ENCODE results near the gene FYB2.

The FYB2 gene

DNA sequence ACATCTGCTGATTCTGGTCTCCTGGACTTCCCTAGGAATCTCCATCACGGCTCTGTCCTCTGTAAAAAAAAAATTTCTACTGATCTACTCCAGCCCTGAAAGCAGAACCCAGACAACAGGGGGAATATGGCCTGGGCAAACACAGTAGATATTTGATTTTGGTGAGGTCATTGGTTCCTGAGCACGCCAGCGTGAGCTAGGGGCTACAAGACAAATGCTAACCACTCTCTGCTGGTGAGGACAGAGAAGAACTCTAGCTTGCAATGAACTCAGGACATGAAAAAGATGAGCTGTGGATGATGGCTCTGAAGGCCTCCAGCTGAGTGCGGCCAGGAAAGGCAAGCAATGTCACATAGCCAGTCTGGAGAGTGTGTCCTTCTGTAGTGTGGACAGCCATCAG is 17.2 kb upstream of the FYB2 start:
- H3K4me3 ChIP-seq (ENCODE audit: control insufficient read depth, low read depth, low read length): no peak overlapping the region
- no peak for TF ChIP-seq CTCF (conservative IDR thresholded peaks at IDR 0.05; ENCODE audit: control insufficient read depth, insufficient read depth, low read depth, low read length)
- DNase-seq (ENCODE audit: low read depth): no peak

DNA sequence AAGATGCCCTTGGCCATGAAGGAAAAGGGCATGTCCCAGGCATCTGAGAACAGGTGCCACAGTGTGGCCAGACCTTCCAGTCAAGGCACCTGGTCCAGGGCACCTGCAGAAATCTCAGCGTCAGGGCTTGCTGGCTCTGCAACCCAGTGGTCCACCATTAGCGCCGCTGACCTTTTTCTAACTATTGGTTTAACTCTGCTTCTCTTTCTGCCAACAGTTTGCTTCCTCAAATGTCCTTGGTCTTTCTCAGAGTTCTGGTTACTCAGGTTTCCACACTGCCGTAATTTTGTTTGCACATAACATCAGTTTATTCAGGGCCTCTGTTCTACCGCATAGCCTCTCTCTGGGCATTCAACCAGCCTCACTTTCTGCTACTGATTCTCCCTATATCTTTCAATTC is 16.5 kb upstream of the FYB2 start:
- no peak for DNase-seq (ENCODE audit: low read depth)
- H3K4me3 ChIP-seq (ENCODE audit: control insufficient read depth, low read depth, low read length): no peak overlapping the region
- no peak for TF ChIP-seq CTCF (conservative IDR thresholded peaks at IDR 0.05; ENCODE audit: control insufficient read depth, insufficient read depth, low read depth, low read length)

DNA sequence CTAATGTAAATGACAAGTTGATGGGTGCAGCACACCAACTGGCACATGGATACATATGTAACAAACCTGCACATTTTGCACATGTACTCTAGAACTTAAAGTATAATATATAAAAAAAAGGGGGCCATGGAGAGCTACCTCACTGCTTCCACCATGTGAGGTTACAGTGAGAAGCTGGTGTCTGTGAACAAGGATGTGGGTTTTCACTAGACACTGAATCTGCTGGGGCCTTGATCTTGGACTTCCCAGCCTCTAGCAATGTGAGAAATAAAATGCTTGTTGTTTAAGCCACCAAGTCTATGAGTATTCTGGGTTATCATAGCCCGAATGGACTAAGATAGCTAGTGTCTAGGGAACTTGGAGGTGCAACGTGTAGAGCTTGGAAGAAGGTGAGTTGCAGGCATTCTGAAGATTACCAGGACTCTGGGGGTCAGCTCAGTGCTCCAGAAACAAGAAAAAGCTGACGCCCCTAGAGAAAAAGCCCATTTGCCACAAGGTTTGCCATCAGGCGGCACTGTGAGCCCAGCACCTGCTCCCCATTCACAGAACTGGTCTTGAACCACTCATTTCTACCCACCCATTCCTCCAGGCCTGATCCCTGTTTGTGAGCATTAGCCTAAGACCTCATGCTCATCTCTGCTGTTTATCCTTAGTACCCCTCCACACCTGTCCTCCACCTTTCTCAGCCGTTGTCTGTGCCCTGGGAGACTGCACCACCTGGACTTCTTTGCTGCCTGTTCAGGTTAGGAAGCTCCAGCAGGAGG is 15.1 kb upstream of the FYB2 start:
- TF ChIP-seq CTCF (conservative IDR thresholded peaks at IDR 0.05; ENCODE audit: control insufficient read depth, insufficient read depth, low read depth, low read length): no peak
- no peak overlapping the region for H3K4me3 ChIP-seq (ENCODE audit: control insufficient read depth, low read depth, low read length)
- DNase-seq (ENCODE audit: low read depth): no peak

DNA sequence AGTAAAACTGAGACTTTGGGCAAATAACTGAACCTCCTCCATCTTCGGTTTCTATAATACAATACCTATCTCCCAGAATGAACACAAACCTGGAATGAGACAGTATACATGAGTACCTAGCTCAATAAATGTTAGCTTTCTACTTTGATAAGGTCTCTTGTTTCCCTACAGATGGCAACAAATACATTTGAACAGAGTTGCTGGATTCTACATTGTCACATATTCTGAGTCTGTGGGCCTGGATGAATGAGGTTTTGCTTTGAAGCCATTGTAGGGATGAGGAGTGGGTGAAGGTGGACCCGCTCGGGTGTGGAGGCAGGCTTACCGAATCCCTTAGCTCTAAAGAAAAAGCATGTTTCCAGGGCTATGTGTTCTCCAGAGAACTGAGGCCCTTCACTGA is 13.9 kb upstream of the FYB2 start:
- no peak overlapping the region for H3K4me3 ChIP-seq (ENCODE audit: control insufficient read depth, low read depth, low read length)
- no peak for TF ChIP-seq CTCF (conservative IDR thresholded peaks at IDR 0.05; ENCODE audit: control insufficient read depth, insufficient read depth, low read depth, low read length)
- no peak for DNase-seq (ENCODE audit: low read depth)

- peak; percentile 93 for DNase-seq (ENCODE audit: low read depth)
- no peak overlapping the region for H3K4me3 ChIP-seq (ENCODE audit: control insufficient read depth, low read depth, low read length)
- TF ChIP-seq CTCF (conservative IDR thresholded peaks at IDR 0.05; ENCODE audit: control insufficient read depth, insufficient read depth, low read depth, low read length): peak; percentile 99
Observed at GRCh38 chr1:56831871-56832693, 12.9 kb upstream of the FYB2 start.

DNA sequence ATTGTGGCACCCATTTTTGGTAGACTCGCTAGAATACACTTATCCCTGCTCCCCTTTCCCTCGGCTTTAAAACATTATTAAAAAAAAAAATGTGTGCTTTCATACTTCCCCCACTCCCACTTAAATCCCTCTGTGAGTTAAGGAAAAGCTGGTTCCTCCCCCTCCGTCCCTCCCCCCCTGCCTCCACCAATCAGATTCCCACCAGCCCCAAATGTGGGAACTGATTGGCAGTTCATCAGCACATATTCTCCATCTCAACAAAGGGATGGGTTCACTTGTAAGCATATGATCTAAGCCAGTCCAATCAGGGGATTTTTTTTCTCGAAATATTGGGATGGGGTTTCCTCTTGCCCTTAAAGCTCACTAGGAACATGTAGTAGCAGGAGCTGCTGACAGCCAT is 10.8 kb upstream of the FYB2 start:
- no peak for TF ChIP-seq CTCF (conservative IDR thresholded peaks at IDR 0.05; ENCODE audit: control insufficient read depth, insufficient read depth, low read depth, low read length)
- no peak for DNase-seq (ENCODE audit: low read depth)

More for the DNA sequence above, 10.8 kb upstream of the FYB2 start:
- no peak overlapping the region for H3K4me3 ChIP-seq (ENCODE audit: control insufficient read depth, low read depth, low read length)

Data from fibroblast of mammary gland (primary cell).